Ecto neural progenitor cell (in vitro differentiated cells): ENCODE data around the gene NSMCE1.
"Not testable (repeated sequence)": the region's sequence is repeated elsewhere in the genome, so short reads cannot be mapped to it uniquely, and the experiment has no call there.

ENCODE experiments used
- DNase-seq: peaks from one replicate; pipeline ENCODE4 v3.0.0-alpha.2; 2018; ENCODE audit warnings: low spot score

The NSMCE1 gene

DNA sequence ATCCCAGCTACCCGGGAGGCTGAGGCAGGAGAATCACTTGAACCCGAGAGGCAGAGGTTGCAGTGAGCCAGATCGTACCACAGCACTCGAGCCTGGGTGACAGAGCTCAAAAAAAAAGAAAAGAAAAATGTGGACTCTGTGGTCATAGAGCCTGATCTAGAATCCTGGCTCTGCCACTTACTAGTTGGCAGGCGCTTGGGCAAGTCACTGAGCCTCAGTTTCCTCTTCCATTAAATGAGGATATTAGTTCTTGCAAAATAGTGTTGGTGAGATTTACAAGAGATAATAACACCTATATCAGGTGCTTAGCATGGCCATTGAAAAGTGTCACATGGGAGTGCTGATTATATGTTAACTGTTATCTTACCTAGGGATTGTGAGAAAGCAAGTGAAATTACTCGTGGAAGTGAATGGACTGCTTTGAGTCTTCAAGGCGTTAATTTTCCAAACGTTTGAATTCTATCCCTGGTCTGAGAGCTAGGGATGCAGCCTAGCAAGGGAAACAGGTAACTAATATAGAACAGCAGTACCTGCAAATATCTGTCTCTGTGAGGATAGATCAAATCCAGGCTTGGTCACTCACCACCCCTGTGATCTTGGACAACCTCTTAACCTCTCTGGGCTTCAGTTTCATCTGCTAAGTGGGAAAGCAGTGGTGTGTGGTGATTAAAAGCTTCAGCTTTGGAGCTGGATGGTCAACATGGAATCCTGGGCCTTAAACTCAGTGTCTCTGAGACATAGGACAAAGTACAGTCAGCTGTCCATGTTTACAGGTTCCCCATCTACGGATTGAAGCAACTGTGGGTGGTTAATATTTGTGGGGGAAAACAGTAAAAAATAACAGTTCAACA, 953 bp upstream of the NSMCE1 start:
- no peak for DNase-seq

DNA sequence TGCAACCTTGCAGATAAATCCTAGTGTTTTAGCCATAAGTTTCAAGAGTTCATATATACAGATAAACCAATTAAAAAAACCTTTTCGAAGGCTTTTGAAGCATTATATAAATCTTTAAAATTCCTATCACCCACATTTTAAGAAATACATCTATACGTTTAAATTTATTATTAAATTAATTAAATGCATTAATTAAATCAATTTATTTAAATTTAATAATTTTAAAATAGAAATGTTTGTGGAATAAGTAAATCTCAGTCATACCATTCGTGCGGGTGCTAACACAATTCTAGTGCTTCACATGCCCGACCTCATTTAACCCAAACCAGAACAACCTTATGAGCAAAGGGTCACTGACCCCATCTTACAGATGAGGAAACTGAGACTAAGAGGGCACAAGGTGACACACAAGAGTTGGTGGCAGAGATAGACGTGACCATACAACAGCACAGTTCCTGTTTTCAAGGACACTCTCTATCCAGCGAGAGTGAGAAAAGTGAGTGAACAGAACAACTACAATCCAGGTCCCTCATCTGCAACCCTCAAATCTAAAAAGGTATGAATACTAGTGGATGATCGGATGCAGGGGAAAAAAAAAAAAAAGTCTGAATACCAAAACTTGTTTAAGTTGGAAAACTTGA, 1.4 kb downstream of the NSMCE1 start:
- no peak for DNase-seq

DNA sequence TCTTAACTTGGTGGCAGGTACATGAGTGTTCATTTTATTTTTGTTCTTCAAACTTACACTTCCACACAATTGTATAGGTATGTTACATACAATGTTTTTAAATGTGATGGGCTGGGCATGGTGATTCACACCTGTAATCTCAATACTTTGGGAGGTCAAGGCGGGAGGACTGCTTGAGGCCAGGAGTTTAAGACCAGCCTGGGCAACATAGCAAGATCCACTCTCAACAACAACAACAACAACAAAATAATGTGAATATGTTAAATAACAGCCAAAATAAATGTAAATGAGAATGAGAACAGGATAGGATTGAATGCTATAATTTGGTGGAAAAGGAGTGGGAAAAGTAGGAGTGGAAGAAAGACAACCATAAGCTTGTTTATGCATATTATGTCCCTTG, 2.6 kb downstream of the NSMCE1 start:
- DNase-seq: no peak

DNA sequence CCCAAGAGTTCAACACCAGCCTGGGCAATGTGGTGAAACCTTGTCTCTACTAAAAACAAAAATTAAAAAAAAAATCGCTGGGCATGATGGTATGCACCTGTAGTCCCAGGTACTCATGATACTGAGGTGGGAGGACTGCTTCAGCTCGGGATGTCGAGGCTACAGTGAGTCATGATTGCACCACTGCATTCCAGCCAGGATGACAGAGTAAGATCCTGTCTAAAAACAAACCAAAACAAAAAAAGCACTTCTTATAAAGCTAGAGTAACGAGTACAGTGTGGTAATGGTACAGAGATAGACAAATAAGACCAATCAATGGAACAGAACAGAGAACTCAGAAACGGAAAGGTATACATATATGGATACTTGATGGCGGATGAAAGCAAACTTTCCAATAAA, 4.4 kb downstream of the NSMCE1 start:
- no peak for DNase-seq

DNA sequence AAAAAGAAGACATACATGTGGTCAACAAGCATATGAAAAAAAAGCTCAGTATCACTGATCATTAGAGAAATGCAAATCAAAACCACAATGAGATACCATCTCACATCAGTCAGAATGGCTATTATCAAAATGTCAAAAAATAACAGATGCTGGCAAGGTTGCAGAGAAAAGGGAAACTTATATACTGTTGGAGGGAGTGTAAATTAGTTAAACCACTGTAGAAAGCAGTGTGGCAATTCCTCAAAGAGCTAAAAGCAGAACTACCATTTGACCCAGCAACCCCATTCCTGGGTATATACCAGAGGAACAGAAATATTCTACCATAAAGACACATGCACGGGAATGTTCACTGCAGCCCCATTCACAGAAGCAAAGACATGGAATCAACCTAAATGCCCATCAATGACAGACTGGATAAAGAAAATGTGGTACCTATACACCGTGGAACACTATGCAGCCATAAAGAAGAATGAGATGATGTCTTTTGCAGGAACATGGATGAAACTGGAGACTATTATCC, 5.6 kb downstream of the NSMCE1 start:
- DNase-seq: not testable (repeated sequence)

DNA sequence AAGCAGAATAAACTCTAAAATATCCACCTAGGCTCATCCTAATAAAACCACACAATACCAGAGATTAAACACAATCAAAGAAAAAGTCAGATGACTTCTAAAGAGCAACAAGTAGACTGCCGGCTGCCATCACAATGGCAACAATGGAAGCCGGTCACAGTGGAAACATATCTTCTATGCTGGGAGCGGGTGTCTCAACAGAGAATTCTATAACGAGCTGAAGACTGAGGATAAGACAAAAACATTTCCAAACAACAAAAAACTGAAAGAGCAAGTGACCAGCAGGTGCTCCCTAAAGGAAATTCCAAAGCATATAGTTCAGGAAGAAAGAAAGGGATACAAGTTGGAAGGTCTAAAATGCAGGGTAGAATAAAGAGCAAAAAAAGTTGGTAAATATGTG, 8.9 kb downstream of the NSMCE1 start:
- no peak for DNase-seq

DNA sequence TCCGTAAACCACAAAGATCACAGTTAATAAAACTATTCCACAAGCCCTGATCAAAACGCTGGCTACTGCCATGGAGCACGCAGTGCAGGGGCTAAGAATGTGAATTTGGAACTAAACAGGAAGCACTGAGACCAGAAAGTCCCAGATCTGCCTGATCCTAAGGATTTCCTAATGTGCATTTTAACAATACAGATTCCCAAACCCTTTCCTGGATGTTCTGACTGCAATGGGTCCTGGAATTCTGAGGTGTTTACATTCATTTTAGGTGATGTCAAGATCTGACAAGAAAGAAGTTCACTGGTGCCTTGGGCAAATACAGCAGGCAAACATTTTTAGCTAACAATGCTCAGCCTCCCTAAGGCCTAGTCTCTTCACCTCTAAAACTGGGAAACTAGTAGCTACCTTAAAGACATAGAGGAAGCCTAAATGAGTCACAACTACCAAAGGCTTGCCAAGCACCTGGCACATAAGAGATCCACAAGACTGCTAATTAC, 10.3 kb downstream of the NSMCE1 start:
- no peak for DNase-seq

DNA sequence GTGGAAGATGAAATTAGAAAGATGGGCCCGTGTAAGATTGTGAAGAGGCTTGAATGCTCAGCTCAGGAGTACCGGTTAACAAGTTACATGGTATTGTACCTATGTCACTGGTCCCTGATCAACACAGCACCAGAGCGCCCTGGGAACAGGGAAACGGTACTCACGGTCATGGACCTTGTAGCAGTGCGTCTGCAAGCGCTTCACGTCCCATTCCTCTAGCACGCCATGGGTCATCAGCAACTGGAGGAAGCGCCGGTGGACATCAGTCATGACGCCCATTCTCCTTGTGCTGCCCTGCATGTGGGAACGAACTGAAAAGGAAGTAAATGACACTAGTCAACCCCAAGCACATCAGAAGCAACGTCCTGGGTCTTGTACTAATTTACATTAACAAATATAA, 11.3 kb downstream of the NSMCE1 start:
- DNase-seq: no peak

DNA sequence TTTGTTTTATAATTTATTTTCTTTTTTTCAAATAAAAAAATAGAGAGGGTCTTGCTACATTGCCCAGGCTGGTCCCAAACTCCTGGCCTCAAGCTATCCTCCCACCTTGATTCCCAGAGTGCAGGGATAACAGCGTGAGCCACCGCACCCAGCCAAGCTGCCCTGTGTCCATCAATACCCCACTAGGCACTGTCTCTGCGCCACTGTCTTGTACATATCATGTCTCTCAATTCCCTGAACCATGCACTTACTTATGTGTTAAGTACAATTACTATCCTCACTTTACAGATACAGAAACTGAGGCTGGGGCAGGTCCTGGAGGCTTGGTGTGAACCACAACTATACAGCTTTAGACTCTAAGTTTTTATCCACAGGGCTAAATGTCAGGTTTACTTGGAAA, 11.7 kb downstream of the NSMCE1 start:
- no peak for DNase-seq

DNA sequence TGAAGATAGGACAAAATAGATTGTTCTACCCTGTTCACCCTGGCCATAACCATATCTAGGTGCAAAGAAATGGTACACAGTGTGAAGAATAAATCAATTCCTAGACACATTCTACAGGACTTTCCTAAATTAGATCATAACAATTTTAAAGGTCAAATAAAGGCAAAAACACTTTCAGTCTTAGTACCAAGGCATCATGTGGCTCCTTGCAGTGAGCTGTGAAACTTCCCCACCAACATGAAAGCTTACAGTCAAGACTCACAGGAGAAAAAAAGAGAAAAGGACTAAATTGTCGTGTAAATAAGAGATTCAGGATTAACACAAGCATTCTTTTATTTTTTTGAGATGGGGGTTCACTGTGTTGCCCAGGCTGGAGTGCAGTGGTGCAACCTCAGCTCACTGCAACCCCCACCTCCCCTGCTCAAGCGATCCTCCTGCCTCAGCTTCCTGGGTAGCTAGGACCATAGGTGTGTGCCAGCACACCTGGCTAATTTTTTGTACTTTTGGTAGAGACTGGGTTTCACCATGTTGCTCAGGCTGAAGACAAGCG, 14.2 kb downstream of the NSMCE1 start:
- DNase-seq: no peak

DNA sequence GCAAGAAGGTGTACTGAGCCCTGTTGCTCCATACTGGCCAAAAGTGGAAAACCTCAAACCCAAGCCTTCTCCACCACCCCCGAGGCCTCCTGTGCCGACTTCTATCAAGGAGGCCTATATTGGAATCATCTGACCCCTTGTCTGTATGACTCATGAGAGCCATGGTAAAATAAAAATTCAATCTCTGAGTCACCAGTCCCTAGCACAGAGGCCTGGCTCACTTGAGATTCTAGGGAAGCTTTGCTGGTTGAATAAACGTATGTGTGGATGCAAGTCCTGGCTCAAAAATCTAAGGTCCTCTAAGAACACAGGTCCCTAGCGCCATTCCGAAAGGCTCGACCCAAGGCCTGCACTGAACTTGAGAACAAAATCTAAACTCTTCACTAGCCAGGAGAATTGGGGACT, 15.0 kb downstream of the NSMCE1 start:
- DNase-seq: no peak

DNA sequence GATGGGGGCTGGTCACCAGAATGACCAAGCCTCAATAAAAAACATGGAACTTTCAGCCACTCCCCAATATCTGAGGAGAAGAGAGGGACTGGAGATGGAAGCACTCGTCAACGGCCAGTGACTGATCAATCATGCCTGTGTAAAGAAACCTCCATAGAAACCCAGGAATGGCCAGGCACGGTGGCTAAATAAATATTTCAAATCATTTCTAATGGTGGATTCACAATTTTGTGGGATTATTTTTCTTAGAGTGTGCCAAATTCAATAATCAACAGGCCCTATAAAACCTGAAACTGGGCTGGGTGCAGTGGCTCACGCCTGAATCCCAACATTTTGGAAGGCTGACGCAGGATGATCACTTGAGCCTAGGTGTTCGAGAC, 16.4 kb downstream of the NSMCE1 start:
- DNase-seq: no peak

DNA sequence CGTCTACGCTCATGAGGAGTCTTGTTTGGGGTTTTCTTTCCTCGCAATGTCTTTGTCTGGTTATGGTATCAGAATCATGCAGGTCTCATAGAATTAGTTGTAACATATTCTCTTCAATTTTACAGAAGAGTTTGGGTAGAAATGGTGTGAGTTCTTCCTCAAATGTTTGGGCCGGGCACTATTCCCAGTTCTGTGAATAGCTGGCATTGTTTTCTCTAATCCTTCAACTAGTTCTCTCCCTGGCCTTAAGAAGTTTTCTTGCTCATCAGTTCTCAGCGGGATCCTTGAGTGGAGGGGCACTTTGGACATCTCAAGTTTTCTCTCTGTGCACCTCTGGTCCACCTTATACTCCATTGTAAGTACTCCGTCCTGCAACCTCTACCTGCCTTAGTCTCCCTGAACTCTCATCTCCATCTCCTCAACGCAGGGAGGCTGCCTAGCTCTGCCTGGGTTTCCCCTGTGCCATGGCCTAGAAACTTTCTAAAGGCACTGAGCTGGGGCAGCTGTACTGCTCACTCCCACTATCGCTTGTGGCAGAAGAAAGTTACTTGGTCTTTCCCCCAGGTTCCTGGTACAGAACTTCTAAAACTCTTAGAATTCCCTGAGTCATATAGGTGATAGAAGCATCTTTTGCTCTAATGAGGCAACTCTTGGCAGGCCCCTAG, 16.9 kb downstream of the NSMCE1 start:
- no peak for DNase-seq

DNA sequence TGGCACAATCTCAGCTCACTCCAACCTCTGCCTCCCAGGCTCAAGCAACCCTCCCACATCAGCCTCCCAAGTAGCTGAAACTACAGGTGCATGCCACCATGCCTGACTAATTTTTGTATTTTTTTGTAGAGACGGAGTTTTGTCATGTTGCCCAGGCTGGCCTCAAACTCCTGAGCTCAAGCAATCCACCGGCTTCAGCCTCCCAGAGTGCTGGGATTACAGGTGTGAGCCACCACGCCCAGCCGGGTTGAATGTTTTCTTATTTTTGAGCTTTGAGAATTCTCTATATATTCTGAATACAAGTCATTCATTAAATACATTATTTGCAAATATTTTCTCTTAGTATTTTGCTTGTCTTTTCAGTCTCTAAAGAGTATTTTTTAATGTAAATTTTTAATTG, 19.7 kb downstream of the NSMCE1 start:
- not testable (repeated sequence) for DNase-seq

DNA sequence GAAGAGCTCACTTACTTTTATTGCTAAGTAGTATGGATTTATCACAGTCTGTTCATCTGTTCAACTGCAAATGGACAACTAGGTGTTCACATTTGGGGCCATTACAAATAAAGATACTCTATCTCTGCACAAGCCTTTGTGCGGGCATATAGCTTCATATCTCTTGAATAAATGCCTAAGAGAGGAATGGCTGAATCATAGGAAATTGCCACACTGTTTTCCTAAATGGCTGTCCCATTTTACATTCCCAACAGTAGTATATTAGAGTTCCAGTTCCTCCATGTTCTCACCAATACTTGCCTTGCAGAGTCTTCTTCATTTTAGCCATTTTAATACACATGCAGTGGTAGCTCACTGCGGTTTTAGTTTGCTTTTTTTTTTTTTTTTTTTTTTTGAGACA, 20.5 kb downstream of the NSMCE1 start:
- no peak for DNase-seq

DNA sequence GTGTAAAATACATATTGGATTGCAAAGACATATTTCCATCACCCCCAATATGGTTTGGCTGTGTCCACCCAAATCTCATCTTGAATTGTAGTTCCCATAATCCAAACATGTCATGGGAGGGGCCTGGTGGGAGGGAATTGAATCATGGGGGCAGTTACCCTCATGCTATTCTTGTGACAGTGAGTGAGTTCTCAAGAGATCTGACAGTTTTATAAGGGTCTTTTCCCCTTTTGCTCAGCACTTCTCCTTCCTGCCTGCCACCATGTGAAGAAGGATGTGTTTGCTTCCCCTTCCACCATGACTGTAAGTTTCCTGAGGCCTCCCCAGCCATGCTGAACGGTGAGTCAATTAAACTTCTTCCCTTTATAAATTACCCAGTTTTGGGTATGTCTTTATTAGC, 21.5 kb downstream of the NSMCE1 start:
- DNase-seq: not testable (repeated sequence)

DNA sequence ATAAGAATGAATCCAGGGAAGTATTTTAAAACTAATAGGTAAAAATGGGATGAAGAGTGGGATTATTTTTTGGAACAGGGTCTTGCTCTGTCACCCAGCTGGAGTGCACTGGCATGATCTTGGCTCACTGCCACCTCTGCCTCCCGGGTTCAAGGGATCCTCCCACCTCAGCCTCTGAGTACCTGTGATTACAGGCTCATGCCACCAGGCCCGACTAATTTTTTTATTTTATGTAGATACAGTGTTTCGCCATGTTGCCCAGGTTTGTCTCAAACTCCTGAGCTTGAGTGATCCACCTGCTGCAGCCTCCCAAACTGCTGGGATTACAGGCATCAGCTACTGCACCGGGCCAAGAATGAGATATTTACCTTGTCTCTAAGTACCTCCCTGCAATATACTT, 22.1 kb downstream of the NSMCE1 start:
- no peak for DNase-seq

DNA sequence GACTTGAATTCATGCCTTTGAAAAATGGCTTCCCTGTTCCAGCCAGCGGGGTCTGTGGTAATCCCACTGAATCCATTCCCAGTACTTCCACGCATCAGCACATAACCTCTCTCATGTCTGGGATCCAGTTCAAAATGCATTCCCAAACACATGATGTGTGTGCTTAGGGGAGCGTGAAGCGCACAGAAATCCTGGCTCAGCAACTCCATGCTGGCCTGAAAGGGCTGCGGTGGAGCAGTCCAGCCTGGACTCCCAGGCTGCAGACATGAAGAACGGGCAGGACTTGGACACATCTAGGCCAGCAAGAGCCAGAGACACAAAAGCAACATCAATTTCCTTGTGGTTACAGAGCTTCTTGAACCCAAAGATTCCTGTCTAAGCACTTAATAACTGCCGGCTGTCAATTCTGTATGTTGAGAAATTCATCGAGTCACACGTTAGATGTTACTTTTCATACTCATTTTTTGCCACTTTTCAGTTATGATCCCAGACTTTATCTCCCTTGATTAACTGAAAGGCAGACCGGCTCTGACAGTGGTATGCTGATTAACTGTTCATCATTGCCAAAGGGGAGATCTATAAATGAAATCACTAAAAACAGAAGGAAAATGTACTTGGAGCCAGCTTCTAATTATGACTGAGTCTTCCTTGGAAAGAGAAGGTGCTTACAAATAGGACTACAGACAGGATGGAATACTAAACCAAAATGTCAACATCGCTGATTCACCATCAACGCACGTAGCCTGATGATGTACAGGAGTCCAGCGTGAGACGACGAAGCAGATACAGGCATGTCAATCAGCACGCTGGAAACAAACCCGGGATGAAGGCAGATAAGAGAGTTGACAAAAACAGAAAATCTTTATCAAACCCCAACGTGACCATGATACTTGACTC, 23.0 kb downstream of the NSMCE1 start:
- no peak for DNase-seq

DNA sequence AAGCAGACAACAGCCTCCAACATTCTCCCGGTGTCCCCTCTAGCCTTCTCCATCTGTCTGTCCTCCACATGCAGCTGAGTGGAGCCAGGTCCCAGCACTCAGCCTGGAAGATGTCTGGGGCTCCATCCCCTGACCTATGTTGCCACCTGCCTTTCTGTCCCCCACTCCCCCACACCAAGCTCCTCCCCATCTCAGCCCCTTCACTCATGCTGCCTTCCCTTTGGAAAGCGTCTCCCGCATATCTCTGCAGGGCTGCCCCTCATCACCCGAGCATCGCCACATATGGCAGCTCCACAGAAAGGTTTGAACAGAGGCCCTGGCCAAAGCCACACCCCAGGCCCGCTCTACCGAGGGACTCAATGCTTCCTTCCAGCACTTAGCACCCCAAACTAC, 24.2 kb downstream of the NSMCE1 start:
- no peak for DNase-seq

DNA sequence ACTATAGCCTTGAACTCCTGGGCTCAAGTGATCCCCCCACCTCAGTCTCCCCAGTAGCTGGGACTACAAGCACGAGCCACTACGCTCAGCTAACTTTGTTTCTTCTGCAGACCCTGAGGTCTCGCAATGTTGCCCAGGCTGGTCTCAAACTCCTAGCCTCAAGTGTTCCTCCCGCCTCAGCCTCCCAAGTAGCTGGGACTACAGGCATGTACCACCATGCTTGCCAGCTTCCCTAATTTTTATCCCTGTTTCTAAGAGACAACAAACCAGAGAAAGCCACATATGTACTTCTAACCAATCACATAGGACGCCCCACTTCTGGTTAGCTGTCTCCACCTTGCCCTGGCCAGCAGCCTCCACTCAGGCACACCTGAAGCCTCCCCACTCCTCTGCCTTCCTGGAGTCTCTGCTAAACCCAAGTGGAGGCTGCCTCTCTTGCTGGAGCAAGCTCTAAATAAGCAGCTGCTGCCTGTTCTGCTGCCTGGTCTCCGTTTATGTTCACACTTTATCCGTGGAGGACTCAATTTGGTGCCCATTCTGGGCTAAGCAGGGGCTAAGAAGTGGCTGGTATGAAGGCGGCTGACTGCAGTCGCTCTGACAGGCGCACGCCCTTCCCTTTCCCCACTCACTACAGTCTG, 24.7 kb downstream of the NSMCE1 start:
- DNase-seq: no peak
